Fibroblast of pulmonary artery (primary cell): Measurements from ENCODE around the gene TWSG1.
A peak's percentile ranks its signal among the peaks of the same experiment; 100 is the strongest.

Experiments used
- DNase-seq: peaks from one replicate; pipeline ENCODE4 v3.0.0-alpha.2; 2010; ENCODE audit warnings: low read depth
- H3K4me3 ChIP-seq: replicated peaks from 2 replicates; pipeline ENCODE4 v1.5.1; 2011; ENCODE audit warnings: low read depth, mild to moderate bottlenecking, control low read depth, low read length, moderate library complexity
- TF ChIP-seq, protein P1 (sequence below): IDR thresholded peaks from 2 replicates; pipeline ENCODE4 v1.5.1; 2011; ENCODE audit warnings: mild to moderate bottlenecking, control low read depth, low read length, inconsistent platforms; ENCODE audit errors: missing control alignments

Gene TWSG1

DNA sequence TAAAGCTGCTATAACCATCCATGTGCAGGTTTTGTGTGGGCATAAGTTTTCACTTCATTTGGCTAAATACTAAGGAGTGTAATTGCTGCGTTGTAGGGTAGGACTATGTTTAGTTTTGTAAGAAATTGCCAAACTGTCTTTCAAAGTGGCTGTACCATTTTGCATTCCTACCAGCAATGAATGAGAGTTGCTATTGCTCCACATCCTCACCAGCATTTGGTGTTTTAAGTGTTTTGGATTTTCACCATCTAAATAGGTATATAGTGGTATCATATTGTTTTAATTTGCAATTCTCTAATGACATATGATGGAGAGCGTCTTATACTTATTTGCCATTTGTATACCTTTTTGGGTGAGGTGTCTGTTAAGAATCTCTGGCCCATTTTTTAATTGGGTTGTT, 12.2 kb downstream of the TWSG1 start:
- TF ChIP-seq, protein P1, sequence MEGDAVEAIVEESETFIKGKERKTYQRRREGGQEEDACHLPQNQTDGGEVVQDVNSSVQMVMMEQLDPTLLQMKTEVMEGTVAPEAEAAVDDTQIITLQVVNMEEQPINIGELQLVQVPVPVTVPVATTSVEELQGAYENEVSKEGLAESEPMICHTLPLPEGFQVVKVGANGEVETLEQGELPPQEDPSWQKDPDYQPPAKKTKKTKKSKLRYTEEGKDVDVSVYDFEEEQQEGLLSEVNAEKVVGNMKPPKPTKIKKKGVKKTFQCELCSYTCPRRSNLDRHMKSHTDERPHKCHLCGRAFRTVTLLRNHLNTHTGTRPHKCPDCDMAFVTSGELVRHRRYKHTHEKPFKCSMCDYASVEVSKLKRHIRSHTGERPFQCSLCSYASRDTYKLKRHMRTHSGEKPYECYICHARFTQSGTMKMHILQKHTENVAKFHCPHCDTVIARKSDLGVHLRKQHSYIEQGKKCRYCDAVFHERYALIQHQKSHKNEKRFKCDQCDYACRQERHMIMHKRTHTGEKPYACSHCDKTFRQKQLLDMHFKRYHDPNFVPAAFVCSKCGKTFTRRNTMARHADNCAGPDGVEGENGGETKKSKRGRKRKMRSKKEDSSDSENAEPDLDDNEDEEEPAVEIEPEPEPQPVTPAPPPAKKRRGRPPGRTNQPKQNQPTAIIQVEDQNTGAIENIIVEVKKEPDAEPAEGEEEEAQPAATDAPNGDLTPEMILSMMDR, result no peak
- no peak overlapping the region for H3K4me3 ChIP-seq

DNA sequence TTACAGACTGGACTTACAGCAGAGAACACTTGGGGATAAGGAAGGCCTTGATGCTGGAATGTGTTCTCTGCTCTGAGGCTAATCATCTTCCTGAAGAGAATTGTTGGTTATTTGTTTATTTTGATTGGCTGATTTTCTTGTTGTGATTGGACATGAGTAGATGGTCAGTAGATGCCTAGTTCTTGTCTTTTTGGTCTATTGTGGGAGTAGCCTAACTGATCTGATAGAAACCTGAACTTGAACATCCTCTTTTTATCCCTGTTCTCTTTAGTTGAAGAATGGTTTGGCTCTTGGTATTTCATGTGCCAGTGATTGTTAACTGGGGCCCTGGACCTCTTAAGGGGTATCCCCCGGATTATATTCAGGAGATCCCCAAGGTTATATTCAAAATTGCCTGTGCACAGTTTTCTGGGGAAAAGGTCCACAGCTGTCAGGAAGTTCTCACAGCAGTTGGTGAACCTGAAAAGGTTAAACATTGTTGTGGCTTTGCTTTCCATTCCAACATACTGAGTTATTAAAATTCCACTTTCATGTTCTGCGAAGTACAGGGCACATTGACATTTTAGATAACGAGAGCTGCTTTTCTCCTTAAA, 13.6 kb downstream of the TWSG1 start:
- TF ChIP-seq, protein P1, result no peak
- no peak overlapping the region for H3K4me3 ChIP-seq
- peak; percentile 53 for DNase-seq

More for the DNA sequence above, 12.2 kb downstream of the TWSG1 start:
- no peak for DNase-seq

DNA sequence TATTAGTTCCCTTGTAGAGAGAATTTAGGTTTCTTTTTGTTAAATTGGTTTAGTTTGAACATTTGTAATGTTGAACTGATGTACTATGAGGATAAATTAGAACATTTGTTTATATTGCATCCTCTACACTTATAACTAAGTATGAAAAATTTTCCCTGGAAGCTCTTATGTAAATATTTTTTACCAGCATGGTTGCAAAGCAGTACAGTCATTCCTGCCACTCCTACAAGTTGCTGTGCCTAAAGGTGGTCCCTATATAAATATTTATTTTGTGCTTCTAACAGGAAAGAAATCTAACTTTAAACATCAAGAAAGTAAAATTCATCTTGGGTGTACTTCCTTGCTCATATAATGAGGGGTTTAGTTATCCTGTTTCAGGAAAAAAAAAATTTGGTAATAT, 14.2 kb downstream of the TWSG1 start:
- TF ChIP-seq, protein P1, result no peak
- DNase-seq, result no peak
- no peak overlapping the region for H3K4me3 ChIP-seq

DNA sequence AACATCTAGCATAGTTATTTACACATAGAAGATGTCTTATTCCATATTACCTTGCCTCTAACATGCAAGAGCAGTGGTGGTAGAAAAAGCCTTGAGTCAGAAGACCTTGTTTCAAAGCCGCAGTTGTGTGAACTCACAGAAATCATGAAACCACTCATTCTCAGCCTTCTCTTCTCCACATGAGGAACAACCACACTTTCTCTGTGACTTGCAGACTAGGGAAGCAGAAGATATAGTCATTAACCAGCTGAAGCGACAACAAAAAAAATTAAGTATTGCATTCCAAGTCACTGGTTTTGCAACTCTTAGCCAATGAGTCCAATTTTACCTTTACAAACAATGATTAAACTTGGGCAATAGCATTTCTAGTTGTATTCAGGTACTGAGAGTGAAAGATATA, 19.0 kb downstream of the TWSG1 start:
- TF ChIP-seq, protein P1, result no peak
- DNase-seq, result no peak
- no peak overlapping the region for H3K4me3 ChIP-seq

DNA sequence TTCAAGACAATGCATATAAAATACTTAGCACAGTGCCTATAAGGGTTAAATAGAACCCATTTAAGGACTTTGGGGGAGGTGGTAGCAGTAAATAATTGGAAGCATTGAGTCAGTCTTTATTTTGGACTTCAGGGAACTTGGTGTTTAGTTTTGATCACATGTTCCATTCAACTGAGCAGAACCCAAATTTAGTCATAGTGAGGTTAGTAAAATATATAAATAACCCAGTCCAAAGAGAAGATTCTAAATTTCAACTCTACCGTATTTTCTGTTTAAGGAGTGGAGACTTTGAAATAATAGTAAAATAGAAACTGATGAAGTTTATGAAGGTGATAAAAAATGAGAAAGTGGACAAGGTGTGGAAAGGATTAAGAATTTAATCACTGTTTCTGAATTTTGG, 19.7 kb downstream of the TWSG1 start:
- no peak for DNase-seq
- TF ChIP-seq, protein P1, result no peak
- H3K4me3 ChIP-seq, result no peak overlapping the region

DNA sequence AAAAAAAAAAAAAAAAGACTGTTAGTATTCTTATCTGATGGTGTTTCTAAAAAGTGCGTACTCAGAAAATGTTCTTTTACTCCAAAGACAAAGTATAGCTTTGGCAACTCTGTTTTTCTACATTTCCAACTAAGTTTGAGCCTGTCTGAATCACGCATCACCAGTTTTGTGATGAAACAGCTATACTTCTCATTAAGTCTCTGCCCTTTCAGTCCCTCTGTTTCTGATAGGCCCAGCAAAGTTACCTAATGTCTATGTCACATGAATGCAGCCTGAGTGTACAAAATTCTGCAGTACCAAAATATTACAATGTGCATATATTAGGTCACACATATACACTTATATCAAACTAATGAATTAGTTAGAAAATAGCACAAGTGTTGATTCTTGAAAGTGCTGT, 22.4 kb downstream of the TWSG1 start:
- peak; percentile 14 for DNase-seq
- TF ChIP-seq, protein P1, result no peak
- H3K4me3 ChIP-seq, result no peak overlapping the region

DNA sequence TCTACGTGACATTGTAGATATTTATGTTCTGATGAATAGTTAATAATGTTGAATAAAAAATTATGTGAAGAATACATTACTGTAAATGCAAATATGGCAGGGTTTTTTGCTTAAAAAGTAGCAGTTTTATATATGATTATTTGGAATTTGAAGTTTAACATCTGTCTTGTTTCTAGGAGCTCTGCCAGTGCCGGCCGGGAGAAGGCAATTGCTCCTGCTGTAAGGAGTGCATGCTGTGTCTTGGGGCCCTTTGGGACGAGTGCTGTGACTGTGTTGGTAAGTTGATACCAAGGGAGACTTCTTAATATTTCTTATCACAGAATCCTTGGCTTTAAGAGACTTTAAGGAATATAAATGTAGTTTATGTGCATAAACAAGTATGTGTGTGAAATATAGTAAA, 25.2 kb downstream of the TWSG1 start:
- H3K4me3 ChIP-seq, result no peak overlapping the region
- no peak for DNase-seq
- TF ChIP-seq, protein P1, result no peak
